T-helper 1 cell treated with Interleukin-12 subunit alpha and Interleukin-12 subunit beta and Interleukin-4 antibody, amounts not matched to agents 30 μg/mL and 1 μg/mL, for 36 hours (primary cell): ENCODE results near the gene SLC35B3.
"Not testable (repeated sequence)": the region's sequence is repeated elsewhere in the genome, so short reads cannot be mapped to it uniquely, and the experiment has no call there.

Source experiments
- H3K27ac Mint-ChIP-seq: one replicate; pipeline ENCODE4 v1.8.0; 2021; ENCODE audit warnings: mild to moderate bottlenecking, mixed read lengths
- H3K27me3 Mint-ChIP-seq: one replicate; pipeline ENCODE4 v1.8.0; 2021; ENCODE audit warnings: low read depth, mixed read lengths
- H3K36me3 Mint-ChIP-seq: one replicate; pipeline ENCODE4 v1.8.0; 2021; ENCODE audit warnings: low read depth, mixed read lengths
- H3K4me1 Mint-ChIP-seq: one replicate; pipeline ENCODE4 v1.8.0; 2021; ENCODE audit warnings: low read depth, mixed read lengths
- H3K4me3 Mint-ChIP-seq: one replicate; pipeline ENCODE4 v1.8.0; 2021; ENCODE audit warnings: mild to moderate bottlenecking, moderate library complexity, mixed read lengths
- H3K9me3 Mint-ChIP-seq: one replicate; pipeline ENCODE4 v1.8.0; 2021; ENCODE audit warnings: mixed read lengths

The SLC35B3 gene

DNA sequence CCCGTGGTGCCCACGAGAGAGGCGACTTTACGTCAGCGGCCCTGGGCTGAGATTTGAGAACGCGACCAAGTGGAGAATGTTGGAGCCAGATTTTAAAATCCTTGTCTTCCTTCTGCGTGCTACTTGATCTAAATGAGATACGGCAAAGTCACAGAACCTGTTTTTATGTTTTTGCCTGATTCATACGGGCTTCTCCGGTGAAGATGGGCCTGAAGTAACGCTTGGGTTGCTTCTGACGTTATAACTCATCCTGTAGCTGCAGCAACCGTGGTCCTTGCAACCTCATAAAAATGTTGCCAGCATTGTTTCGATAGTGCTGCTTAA, 462 bp upstream of the SLC35B3 start:
- Mint-ChIP-seq H3K4me3 (peak overlapping the region; percentile 93), H3K4me1 (peaks cover 31% of the 10 kb centered on the region), H3K27ac (peak overlapping the region; percentile 97), H3K9me3 (peaks cover 8% of the 10 kb centered on the region), H3K27me3 (no peaks in the 10 kb centered on the region), H3K36me3 (peaks cover 6% of the 10 kb centered on the region)

DNA sequence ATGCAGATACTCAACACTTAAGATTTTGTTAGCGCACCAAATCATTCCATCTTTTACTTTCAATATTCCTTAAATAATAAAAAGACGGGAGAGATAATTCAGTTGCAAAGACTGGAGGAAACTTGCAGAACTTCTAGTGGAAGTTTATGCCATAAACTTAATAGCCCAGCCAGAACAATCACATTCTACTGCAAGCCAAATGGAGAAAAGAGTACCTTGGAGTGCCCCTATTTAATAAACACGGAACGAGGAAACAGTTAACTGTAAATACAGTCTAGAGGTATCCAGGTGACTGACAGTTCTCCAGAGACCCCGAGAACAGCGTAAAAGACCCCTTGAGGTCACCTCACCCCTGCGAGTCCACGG, 635 bp downstream of the SLC35B3 start:
- Mint-ChIP-seq H3K27ac (peak overlapping the region; percentile 97), H3K36me3 (peaks cover 8% of the 10 kb centered on the region), H3K27me3 (no peaks in the 10 kb centered on the region), H3K4me1 (peaks cover 31% of the 10 kb centered on the region), H3K9me3 (peaks cover 8% of the 10 kb centered on the region), H3K4me3 (peak overlapping the region; percentile 93)

DNA sequence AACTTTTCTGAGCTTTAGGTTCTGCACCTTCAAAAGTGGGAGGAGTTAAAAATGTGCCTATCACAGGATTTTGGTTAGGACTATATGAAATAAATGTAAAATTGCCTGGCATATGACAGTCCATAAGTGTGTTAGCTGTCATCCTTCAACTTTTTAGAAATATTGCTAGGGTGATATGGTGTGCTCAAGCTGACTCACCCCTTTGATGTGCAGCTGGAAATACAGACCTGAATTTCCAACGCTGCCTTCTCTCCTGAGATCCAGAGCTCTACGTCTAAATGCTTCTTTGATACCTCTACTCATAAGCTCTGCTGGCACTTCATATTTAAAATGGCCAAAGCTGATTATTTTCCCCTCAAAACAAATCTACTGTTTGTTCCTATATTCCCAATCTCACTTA, 2.7 kb downstream of the SLC35B3 start:
- no peak overlapping the region for H3K4me3 Mint-ChIP-seq
- peaks cover 9% of the 10 kb centered on the region for H3K36me3 Mint-ChIP-seq

DNA sequence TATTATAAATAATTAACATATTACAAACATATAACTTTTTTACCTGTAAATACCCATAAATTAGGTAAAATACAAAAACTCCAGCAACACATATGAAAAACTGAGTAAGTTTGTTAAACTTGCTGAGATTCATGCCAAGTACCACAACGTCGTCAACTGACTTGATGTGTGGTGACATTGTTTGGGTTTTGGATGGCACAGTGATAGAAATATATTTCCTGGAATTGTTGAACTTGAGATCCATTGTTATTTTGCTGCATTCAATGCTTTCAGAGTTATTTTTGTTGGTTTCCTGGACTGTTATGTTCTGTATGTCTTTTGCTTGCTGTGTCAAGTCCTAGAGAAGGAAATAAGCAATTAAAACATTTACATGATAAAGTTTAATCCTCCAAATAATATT, 5.5 kb downstream of the SLC35B3 start:
- Mint-ChIP-seq H3K9me3 (peaks cover 5% of the 10 kb centered on the region), H3K27me3 (no peaks in the 10 kb centered on the region), H3K4me1 (peaks cover 19% of the 10 kb centered on the region), H3K27ac (no peak overlapping the region), H3K36me3 (peaks cover 24% of the 10 kb centered on the region), H3K4me3 (no peak overlapping the region)

More for the DNA sequence above, 2.7 kb downstream of the SLC35B3 start:
- peaks cover 31% of the 10 kb centered on the region for H3K4me1 Mint-ChIP-seq
- no peaks in the 10 kb centered on the region for H3K27me3 Mint-ChIP-seq
- H3K9me3 Mint-ChIP-seq, result peaks cover 8% of the 10 kb centered on the region
- no peak overlapping the region for H3K27ac Mint-ChIP-seq

DNA sequence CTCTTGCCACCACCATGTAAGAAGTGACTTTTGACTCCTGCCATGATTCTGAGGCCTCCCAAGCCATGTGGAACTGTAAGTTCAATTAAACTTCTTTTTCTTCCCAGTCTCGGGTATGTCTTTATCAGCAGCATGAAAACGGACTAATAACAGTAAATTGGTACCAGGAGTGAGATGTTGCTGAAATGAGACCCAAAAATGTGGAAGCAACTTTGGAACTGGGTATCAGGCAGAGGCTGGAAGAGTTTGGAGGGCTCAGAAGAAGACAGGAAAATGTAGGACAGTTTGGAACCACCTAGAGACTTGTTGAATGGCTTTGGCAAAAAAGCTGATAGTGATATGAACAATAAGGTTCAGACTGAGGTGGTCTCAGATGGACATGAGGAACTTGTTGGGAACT, 8.8 kb downstream of the SLC35B3 start:
- H3K27me3 Mint-ChIP-seq, H3K4me1 Mint-ChIP-seq, H3K4me3 Mint-ChIP-seq, H3K9me3 Mint-ChIP-seq, H3K27ac Mint-ChIP-seq: not testable (repeated sequence)
- peaks cover 25% of the 10 kb centered on the region for H3K36me3 Mint-ChIP-seq

GRCh38 chr6:8420031-8420588, 15.2 kb downstream of the SLC35B3 start:
- peaks cover 18% of the 10 kb centered on the region for H3K36me3 Mint-ChIP-seq
- H3K27me3 Mint-ChIP-seq, result no peaks in the 10 kb centered on the region
- H3K4me3 Mint-ChIP-seq, result no peak overlapping the region
- no peaks in the 10 kb centered on the region for H3K4me1 Mint-ChIP-seq
- no peak overlapping the region for H3K27ac Mint-ChIP-seq
- no peaks in the 10 kb centered on the region for H3K9me3 Mint-ChIP-seq

DNA sequence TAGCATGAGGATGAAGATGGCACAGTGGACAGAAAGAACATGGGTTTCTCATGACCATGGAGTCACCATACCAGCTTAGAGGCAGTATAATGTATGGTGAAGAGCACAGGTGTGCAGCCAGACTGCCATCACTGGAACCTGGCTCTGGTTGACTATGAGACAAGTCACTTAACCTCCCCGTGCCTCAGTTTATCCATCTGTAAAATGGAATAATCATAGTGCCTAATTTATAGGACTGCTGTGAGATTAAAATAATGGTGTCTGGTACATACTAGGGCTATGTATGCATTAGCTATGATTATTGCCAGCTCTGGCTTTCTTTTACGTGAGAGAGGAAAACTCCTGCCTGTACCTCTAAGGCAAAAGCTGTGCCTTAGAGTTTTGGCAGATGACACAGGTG, 19.4 kb downstream of the SLC35B3 start:
- Mint-ChIP-seq H3K27ac (no peak overlapping the region), H3K27me3 (no peaks in the 10 kb centered on the region), H3K36me3 (peaks cover 23% of the 10 kb centered on the region), H3K9me3 (no peaks in the 10 kb centered on the region), H3K4me3 (no peak overlapping the region), H3K4me1 (no peaks in the 10 kb centered on the region)

DNA sequence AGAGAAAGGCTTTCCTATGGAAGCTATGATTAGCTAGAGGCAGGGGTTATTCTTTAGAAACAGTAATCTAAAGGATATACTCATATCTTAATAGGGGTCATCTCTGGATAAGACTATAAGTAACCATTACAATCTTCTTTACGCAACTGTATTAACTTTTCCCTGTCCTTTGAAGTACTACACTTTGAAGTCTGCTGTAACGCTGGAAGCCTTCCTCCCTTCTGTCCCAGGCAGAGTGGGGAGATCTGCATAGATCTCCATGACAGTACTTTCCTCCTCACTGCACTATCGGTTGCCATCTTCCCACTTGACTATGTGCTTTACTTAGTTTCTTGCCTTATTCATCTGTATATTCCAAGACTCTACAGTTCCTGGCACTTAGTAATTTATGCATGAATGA, 20.1 kb downstream of the SLC35B3 start:
- no peaks in the 10 kb centered on the region for H3K9me3 Mint-ChIP-seq
- no peak overlapping the region for H3K4me3 Mint-ChIP-seq
- no peaks in the 10 kb centered on the region for H3K4me1 Mint-ChIP-seq
- H3K27ac Mint-ChIP-seq, result no peak overlapping the region
- H3K27me3 Mint-ChIP-seq, result no peaks in the 10 kb centered on the region
- peaks cover 27% of the 10 kb centered on the region for H3K36me3 Mint-ChIP-seq

- Mint-ChIP-seq H3K36me3 (peaks cover 25% of the 10 kb centered on the region), H3K4me3 (no peak overlapping the region), H3K9me3 (no peaks in the 10 kb centered on the region), H3K27me3 (no peaks in the 10 kb centered on the region), H3K4me1 (no peaks in the 10 kb centered on the region), H3K27ac (no peak overlapping the region)
Observed at GRCh38 chr6:8414844-8415243, 20.5 kb downstream of the SLC35B3 start.

DNA sequence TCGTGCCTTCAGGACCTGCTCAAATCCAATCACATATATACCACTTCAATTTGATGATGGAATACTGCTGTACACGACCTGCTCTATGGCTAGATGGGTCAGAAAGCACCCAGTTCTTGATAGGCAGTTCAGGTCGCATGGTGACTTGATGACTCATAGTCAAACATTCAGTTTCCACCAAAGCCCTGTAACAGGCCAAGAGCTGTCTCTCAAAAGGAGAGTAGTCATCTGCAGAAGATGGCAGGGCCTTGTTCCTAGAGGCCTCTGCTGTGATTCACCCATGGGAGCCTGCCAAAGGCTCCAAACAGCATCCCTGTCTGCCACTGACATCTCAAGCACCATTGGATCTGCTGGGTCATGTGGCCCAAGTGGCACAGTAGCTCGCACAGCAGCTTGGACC, 29.4 kb downstream of the SLC35B3 start:
- not testable (repeated sequence) for H3K4me1 Mint-ChIP-seq, H3K27me3 Mint-ChIP-seq, H3K4me3 Mint-ChIP-seq, H3K36me3 Mint-ChIP-seq, H3K27ac Mint-ChIP-seq, H3K9me3 Mint-ChIP-seq

GRCh38 chr6:8402546-8402945, 32.8 kb downstream of the SLC35B3 start:
- H3K27me3 Mint-ChIP-seq, result no peaks in the 10 kb centered on the region
- H3K27ac Mint-ChIP-seq, result no peak overlapping the region
- no peaks in the 10 kb centered on the region for H3K36me3 Mint-ChIP-seq
- H3K9me3 Mint-ChIP-seq, result no peaks in the 10 kb centered on the region
- H3K4me3 Mint-ChIP-seq, result no peak overlapping the region
- H3K4me1 Mint-ChIP-seq, result no peaks in the 10 kb centered on the region

GRCh38 chr6:8400663-8401062, 34.7 kb downstream of the SLC35B3 start:
- H3K36me3 Mint-ChIP-seq, result no peaks in the 10 kb centered on the region
- no peaks in the 10 kb centered on the region for H3K27me3 Mint-ChIP-seq
- H3K27ac Mint-ChIP-seq, result no peak overlapping the region
- no peaks in the 10 kb centered on the region for H3K4me1 Mint-ChIP-seq
- H3K9me3 Mint-ChIP-seq, result no peaks in the 10 kb centered on the region
- no peak overlapping the region for H3K4me3 Mint-ChIP-seq

GRCh38 chr6:8392569-8392968, 42.8 kb downstream of the SLC35B3 start:
- Mint-ChIP-seq H3K9me3 (no peaks in the 10 kb centered on the region), H3K4me1 (peaks cover 10% of the 10 kb centered on the region), H3K4me3 (no peak overlapping the region), H3K27me3 (no peaks in the 10 kb centered on the region), H3K36me3 (no peaks in the 10 kb centered on the region), H3K27ac (no peak overlapping the region)

GRCh38 chr6:8391934-8392333, 43.4 kb downstream of the SLC35B3 start:
- no peaks in the 10 kb centered on the region for H3K36me3 Mint-ChIP-seq

GRCh38 chr6:8389036-8389818, 46.1 kb downstream of the SLC35B3 start:
- H3K4me3 Mint-ChIP-seq, result no peak overlapping the region
- H3K27ac Mint-ChIP-seq, result no peak overlapping the region
- H3K36me3 Mint-ChIP-seq, result no peaks in the 10 kb centered on the region
- H3K9me3 Mint-ChIP-seq, result no peaks in the 10 kb centered on the region
- no peaks in the 10 kb centered on the region for H3K27me3 Mint-ChIP-seq
- H3K4me1 Mint-ChIP-seq, result peaks cover 10% of the 10 kb centered on the region

More at GRCh38 chr6:8391934-8392333, 43.4 kb downstream of the SLC35B3 start:
- Mint-ChIP-seq H3K4me1 (peaks cover 10% of the 10 kb centered on the region), H3K4me3 (no peak overlapping the region), H3K9me3 (no peaks in the 10 kb centered on the region), H3K27me3 (no peaks in the 10 kb centered on the region), H3K27ac (no peak overlapping the region)
